Activated CD8-positive, alpha-beta memory T cell treated with anti-CD3 and anti-CD28 coated beads, Interleukin-2, amount 50 U/mL, for 1 hour (primary cell): ENCODE data around the gene GJB4.
"Not testable (repeated sequence)": the region's sequence is repeated elsewhere in the genome, so short reads cannot be mapped to it uniquely, and the experiment has no call there.

ENCODE experiments used
- DNase-seq: peaks from one replicate; pipeline ENCODE4 v3.0.0-alpha.2; 2020; ENCODE audit errors: extremely low read depth

Gene GJB4

DNA sequence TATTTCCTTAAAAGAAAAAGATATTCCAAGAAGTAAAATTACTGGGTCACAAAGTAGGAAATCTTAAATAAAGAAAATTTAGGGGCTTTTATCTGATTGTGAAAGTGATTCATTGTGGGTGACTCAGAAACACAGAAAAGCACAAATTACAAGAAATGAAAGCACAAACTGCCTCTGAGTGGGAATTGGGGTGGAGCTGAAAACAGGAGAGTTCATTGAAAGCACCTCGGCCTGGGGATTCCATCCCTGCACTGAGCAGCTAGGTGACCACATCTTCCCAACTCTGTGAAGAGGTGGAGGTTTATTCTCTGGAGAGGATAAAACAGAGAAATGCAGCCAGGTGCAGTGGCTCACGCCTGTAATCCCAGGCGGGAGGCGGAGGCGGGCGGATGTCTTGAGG, 40.7 kb downstream of the GJB4 start:
- no peak for DNase-seq

- no peak for DNase-seq
Measured at GRCh38 chr1:34803770-34804169, 44.2 kb downstream of the GJB4 start.

DNA sequence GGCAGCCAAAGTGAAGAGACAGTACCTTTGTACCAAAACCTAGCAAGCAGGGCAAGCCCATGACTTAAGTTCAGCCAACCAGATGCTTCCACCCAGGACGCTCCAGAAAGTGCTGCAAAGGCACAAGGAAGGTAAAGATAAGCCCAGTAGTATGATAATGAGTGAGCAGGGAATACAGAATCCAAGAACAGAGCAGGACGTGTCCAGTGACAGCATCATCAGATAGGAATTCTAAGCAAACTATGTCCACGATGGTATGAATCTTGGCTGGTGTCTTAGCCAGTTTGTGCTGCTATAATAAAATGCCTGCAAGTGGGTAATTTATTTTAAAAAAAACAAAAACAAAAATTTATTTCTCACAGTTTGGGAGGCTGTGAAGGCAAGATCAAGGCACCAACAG, 46.9 kb downstream of the GJB4 start:
- no peak for DNase-seq

DNA sequence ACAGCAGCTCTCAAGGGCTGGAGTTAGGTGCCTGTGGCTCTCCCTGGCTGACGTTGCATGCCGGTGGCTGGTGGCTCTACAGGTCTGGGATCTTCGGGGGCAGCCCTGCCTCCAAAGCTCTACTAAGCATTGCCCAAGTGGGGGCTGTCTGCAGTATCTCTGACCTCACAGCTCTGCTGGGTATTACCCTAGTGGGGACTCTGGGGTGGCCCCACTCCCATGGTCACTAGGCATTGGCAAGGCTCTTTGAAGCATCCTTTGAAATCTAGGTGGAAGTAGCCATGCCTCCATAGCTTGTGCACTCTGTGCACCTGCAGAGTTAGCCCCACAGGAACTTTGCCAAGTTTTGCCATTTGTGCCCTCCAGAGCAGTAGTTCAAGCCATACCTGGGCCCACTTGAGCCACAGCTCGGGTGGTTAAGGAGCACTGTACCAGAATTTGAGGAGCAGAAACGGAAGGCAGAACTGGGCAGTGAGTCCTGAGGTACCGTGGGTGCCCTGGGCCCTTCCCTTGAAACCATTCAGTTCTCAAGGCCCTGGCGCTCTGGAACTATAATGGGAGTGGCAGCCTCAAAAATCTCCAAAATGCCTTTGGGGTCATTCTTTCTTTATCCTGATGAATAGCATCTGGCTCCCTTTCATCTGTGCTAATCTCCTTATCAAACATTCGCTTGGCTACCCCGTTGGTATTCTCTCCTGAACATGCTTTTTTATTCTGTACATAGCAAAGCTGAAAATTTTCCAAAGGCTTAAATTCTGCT, 48.7 kb downstream of the GJB4 start:
- DNase-seq: no peak

- not testable (repeated sequence) for DNase-seq
Measured at GRCh38 chr1:34810781-34811180, 51.2 kb downstream of the GJB4 start.
